H1 (cell line): ENCODE measurements around the gene HLA-DRB1. TPM values are rescaled to one million over a fixed set of nuclear protein-coding genes. Genes with fewer than 3 reads are reported as not detected.

Experiments
- CHD7 ChIP-seq: fragments of 300-600 bp; sonication (generic); IDR thresholded peaks from 2 replicates; pipeline ENCODE4 v1.7.1; 2012; ENCODE audit warnings: low read length, moderate library complexity, mild to moderate bottlenecking, inconsistent platforms; ENCODE audit not compliant: insufficient replicate concordance
- HDAC2 ChIP-seq, 2 experiments: fragments of 300-600 bp in 1 of 2; sonication (generic) in 1 of 2; IDR thresholded peaks; 2 replicates each; pipeline ENCODE4 v1.6.1; 2011 to 2012; ENCODE audit warnings: low read depth in 2 of 2, low read length in 2 of 2, mild to moderate bottlenecking in 2 of 2, moderate library complexity in 2 of 2, borderline replicate concordance in 1 of 2, inconsistent platforms in 1 of 2
- SIRT6 ChIP-seq: IDR thresholded peaks from one replicate; pipeline ENCODE4 v1.7.1; 2012; ENCODE audit warnings: low read length, inconsistent platforms
- polyA plus RNA-seq, 7 experiments: library from polyadenylated mRNA; depleted of rRNA in 3 of 7; stranded (reverse) in 5 of 7; unstranded in 2 of 7; fragments of >200 nt in 5 of 7; fragments of 200-250 nt in 2 of 7; gene quantifications; 1 replicate in 5 of 7; 2 replicates in 1 of 7; 4 replicates in 1 of 7; pipeline versions ENCODE4 v1.2.1 to v1.2.3, GENCODE V29; 2011 to 2013; ENCODE audit warnings: missing spikeins in 2 of 7, mixed read lengths in 2 of 7
- total RNA-seq: library from RNA; stranded (reverse); fragmentation: NEBNext Ultra II Directional; extraction: Animal tissue kit (Norgen Biotek cat#: 25700); gene quantifications from 2 replicates; pipeline ENCODE4 v1.2.1, GENCODE V29; 2021

Gene HLA-DRB1
- total and polyA plus RNA-seq, 2 of the 8 experiments (the other 6 are each of a cell fraction or from before 2014, with no cell fraction given): 6.7 to 7.5 TPM

DNA sequence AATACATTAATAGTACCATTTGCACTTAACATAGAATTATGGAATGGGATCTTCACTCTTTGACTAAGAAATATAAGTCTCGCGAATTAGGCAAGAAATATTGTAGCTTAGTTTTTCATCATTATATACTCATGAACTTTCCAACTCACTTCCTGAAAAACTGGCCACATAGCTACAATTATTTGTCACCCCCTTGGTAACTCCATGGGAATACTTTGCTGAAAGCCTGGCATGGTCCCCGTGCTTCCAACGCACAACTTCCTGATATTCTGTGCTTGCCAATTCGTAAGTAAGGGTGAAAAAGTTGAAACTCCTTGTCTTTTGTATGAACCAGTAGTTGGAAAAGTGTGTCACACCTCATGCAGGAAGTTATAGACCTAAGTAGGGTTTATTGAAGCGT, 23.8 kb upstream of the HLA-DRB1 start (continued):
- TF ChIP-seq CHD7: no peak
- no peak for TF ChIP-seq SIRT6
- no peak for TF ChIP-seq HDAC2 (IDR thresholded peaks at IDR 0.05; ENCODE audit: borderline replicate concordance in 1 of 2, low read depth in 2 of 2, low read length in 2 of 2)
